DND-41 (cell line): ENCODE measurements around the gene SH3RF3.

Source experiments
- ATAC-seq: fragments of 200-7000 bp; cut with Tn5 transposase; 3 replicates; pipeline ENCODE4 v1.9.1; 2021; ENCODE audit warnings: low read depth; ENCODE audit not compliant: insufficient read depth
- DNase-seq: peaks from one replicate; pipeline ENCODE4 v3.0.0-alpha.2; 2020
- H2AFZ ChIP-seq: 2 replicates; pipeline ENCODE4 v1.6.0; 2012; ENCODE audit warnings: low read depth, low read length
- H3K27ac ChIP-seq: 2 replicates; pipeline ENCODE4 v1.5.1; 2012; ENCODE audit warnings: low read length, inconsistent platforms
- H3K27me3 ChIP-seq: fragments of 200-600 bp; sonication (generic); 2 replicates; pipeline ENCODE4 v1.6.0; 2012; ENCODE audit warnings: low read length, mild to moderate bottlenecking, inconsistent platforms; ENCODE audit not compliant: insufficient read depth, poor library complexity
- H3K36me3 ChIP-seq: 2 replicates; pipeline ENCODE4 v1.5.1; 2012; ENCODE audit warnings: low read length, inconsistent platforms; ENCODE audit not compliant: insufficient read depth
- H3K4me1 ChIP-seq: 2 replicates; pipeline ENCODE4 v1.5.1; 2012; ENCODE audit warnings: mild to moderate bottlenecking, low read length; ENCODE audit not compliant: insufficient read depth
- H3K4me2 ChIP-seq: 2 replicates; pipeline ENCODE4 v1.6.0; 2012; ENCODE audit warnings: mild to moderate bottlenecking, moderate library complexity, low read length, inconsistent platforms; ENCODE audit not compliant: insufficient read depth
- H3K4me3 ChIP-seq, 2 experiments: fragments of 200-600 bp in 1 of 2; shearing (Covaris generic) in 1 of 2; 2 replicates each; pipeline ENCODE4 v1.5.1; 2012 to 2016; ENCODE audit warnings: inconsistent platforms in 2 of 2, low read length in 2 of 2, mild to moderate bottlenecking in 2 of 2, low read depth in 1 of 2, moderate library complexity in 1 of 2
- H3K79me2 ChIP-seq: 2 replicates; pipeline ENCODE4 v1.6.0; 2012; ENCODE audit warnings: low read length, inconsistent platforms; ENCODE audit not compliant: insufficient read depth
- H3K9ac ChIP-seq: 2 replicates; pipeline ENCODE4 v1.6.0; 2012; ENCODE audit warnings: low read depth, mild to moderate bottlenecking, inconsistent platforms, low read length, moderate library complexity
- H3K9me3 ChIP-seq: 2 replicates; pipeline ENCODE4 v1.5.1; 2012; ENCODE audit warnings: low read length, moderate library complexity, mild to moderate bottlenecking, inconsistent platforms; ENCODE audit not compliant: insufficient read depth, severe bottlenecking
- H4K20me1 ChIP-seq: 2 replicates; pipeline ENCODE4 v1.6.0; 2012; ENCODE audit warnings: low read length; ENCODE audit not compliant: insufficient read depth
- CTCF ChIP-seq: IDR thresholded peaks from 2 replicates; pipeline ENCODE4 v1.5.1; 2012; ENCODE audit warnings: borderline replicate concordance, low read length, moderate library complexity, mild to moderate bottlenecking; ENCODE audit not compliant: poor library complexity, severe bottlenecking; ENCODE audit errors: extremely low read depth
- EZH2 ChIP-seq: IDR thresholded peaks from 3 replicates; pipeline ENCODE4 v1.6.1; 2012; ENCODE audit warnings: borderline replicate concordance, low read depth, mild to moderate bottlenecking, moderate library complexity, low read length, inconsistent platforms; ENCODE audit not compliant: severe bottlenecking

The SH3RF3 gene

GRCh38 chr2:109200616-109201464, 71.8 kb downstream of the SH3RF3 start:
- H3K4me2 ChIP-seq = no peak overlapping the region
- TF ChIP-seq CTCF = no peak
- no peak for TF ChIP-seq EZH2
- no peak overlapping the region for H3K9ac ChIP-seq
- H3K27me3 ChIP-seq = peaks cover 43% of the 10 kb centered on the region
- H3K4me1 ChIP-seq = no peaks in the 10 kb centered on the region
- H3K79me2 ChIP-seq = no peaks in the 10 kb centered on the region
- H2AFZ ChIP-seq = no peak overlapping the region
- no peak overlapping the region for H3K27ac ChIP-seq
- no peak overlapping the region for H3K4me3 ChIP-seq
- DNase-seq (no peak), ATAC-seq (no peak)
- no peaks in the 10 kb centered on the region for H3K36me3 ChIP-seq
- H3K9me3 ChIP-seq = no peaks in the 10 kb centered on the region
- H4K20me1 ChIP-seq = peaks cover 44% of the 10 kb centered on the region

- no peak overlapping the region for H3K4me3 ChIP-seq
- H3K4me1 ChIP-seq = no peaks in the 10 kb centered on the region
- peaks cover 38% of the 10 kb centered on the region for H4K20me1 ChIP-seq
- TF ChIP-seq EZH2 = no peak
- TF ChIP-seq CTCF = no peak
- H3K4me2 ChIP-seq = no peak overlapping the region
- ATAC-seq = no peak
- no peak overlapping the region for H3K9ac ChIP-seq
- peaks cover 45% of the 10 kb centered on the region for H3K27me3 ChIP-seq
- no peaks in the 10 kb centered on the region for H3K36me3 ChIP-seq
- H3K27ac ChIP-seq = no peak overlapping the region
- H3K9me3 ChIP-seq = no peaks in the 10 kb centered on the region
- H3K79me2 ChIP-seq = no peaks in the 10 kb centered on the region
- DNase-seq = no peak
- H2AFZ ChIP-seq = no peak overlapping the region
These were observed 72.7 kb downstream of the SH3RF3 start for GRCh38 chr2:109201465-109202327.

GRCh38 chr2:109202486-109202885, 73.5 kb downstream of the SH3RF3 start:
- Histone ChIP-seq H3K9ac (no peak overlapping the region), H4K20me1 (peaks cover 38% of the 10 kb centered on the region), H3K9me3 (no peaks in the 10 kb centered on the region), H3K4me3 (no peak overlapping the region), H3K27me3 (peaks cover 47% of the 10 kb centered on the region), H3K4me1 (no peaks in the 10 kb centered on the region), H3K4me2 (no peak overlapping the region), H3K79me2 (no peaks in the 10 kb centered on the region), H2AFZ (no peak overlapping the region), H3K36me3 (no peaks in the 10 kb centered on the region), H3K27ac (no peak overlapping the region)
- no peak for DNase-seq
- TF ChIP-seq CTCF (no peak), EZH2 (no peak)
- no peak for ATAC-seq
